ENCODE measurements around the gene MYOG. TPM values are rescaled to one million over a fixed set of nuclear protein-coding genes. Genes with fewer than 3 reads are reported as not detected.

MYOG gene
- total RNA-seq, 1 donor from 2014 or later: not detected

DNA sequence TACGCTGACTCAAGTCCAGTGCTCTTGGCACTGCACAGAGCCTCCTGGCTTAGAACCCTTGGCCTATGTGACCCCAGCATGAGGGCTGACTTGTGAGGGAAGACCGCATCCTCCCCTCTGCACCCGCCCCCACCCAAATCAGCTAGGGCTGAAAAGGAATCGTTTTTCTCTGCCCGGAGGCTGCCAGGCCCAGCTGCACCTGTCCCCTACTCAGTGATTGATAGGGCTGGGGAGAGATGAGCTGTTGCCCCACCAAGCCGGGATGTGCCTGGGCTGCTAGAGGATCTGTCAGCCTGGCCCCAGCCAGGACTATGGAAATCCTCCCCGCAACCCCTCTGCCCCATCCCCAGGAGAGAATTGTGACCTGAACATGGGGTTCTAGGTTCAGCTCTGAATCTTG lies 20.6 kb downstream of the MYOG start:
- H3K27me3 Mint-ChIP-seq (ENCODE audit: insufficient read depth): no peaks in the 10 kb centered on the region
- H3K9me3 Mint-ChIP-seq: no peaks in the 10 kb centered on the region
- DNase-seq (ENCODE audit: low spot score): no peak
- peaks cover 9% of the 10 kb centered on the region for H3K36me3 Mint-ChIP-seq (ENCODE audit: low read depth)
- no peak overlapping the region for H3K4me3 Mint-ChIP-seq
- no peaks in the 10 kb centered on the region for H3K4me1 Mint-ChIP-seq (ENCODE audit: low read depth)
- intact Hi-C loops (cut with micrococcal nuclease): no loop called here
- H3K27ac Mint-ChIP-seq: no peak overlapping the region

DNA sequence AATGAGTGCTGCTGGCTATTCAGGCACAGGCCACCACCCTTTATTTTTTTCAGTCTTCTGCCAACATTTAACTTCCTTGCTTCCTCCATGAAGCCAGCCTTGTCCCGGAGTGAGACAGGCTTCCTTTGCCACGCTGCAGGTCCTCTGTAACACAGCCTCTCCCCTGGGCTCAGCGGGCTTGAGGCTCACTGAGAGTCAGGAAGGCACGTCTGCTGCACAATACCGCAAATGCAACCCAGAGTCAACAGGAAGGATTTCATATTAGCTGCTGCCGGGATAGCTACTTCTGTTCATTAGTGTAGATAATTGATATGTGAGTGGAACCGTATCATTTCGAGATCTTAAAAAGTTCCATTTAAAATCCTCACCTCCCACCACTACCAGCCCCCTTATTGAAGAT lies 22.5 kb downstream of the MYOG start:
- Mint-ChIP-seq H3K9me3 (no peaks in the 10 kb centered on the region), H3K4me3 (no peak overlapping the region), H3K36me3 (ENCODE audit: low read depth) (peaks cover 9% of the 10 kb centered on the region), H3K27me3 (ENCODE audit: insufficient read depth) (no peaks in the 10 kb centered on the region), H3K4me1 (ENCODE audit: low read depth) (no peaks in the 10 kb centered on the region), H3K27ac (no peak overlapping the region)
- no peak for DNase-seq (ENCODE audit: low spot score)
- intact Hi-C loops (cut with micrococcal nuclease): no loop called here

DNA sequence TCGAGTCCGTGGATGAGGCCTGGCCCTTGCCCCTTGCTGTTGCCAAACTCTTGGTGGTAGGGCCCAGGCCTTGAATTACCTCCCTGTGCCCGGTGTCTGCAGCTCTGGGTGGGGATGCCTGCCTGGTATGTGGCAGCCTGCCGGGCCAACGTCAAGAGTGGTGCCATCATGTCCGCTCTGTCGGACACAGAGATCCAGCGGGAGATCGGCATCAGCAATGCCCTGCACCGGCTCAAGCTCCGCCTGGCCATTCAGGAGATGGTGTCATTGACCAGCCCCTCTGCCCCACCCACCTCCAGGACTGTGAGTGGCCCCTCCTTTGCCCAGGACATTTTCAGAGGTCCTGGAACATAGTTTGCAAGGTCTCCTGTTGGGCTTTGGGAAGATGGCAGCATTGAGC lies 25.7 kb downstream of the MYOG start:
- Mint-ChIP-seq H3K4me3 (no peak overlapping the region), H3K27ac (no peak overlapping the region), H3K27me3 (ENCODE audit: insufficient read depth) (no peaks in the 10 kb centered on the region), H3K36me3 (ENCODE audit: low read depth) (peaks cover 6% of the 10 kb centered on the region), H3K9me3 (no peaks in the 10 kb centered on the region), H3K4me1 (ENCODE audit: low read depth) (no peaks in the 10 kb centered on the region)
- no peak for DNase-seq (ENCODE audit: low spot score)
- intact Hi-C loops (cut with micrococcal nuclease): no loop called here

DNA sequence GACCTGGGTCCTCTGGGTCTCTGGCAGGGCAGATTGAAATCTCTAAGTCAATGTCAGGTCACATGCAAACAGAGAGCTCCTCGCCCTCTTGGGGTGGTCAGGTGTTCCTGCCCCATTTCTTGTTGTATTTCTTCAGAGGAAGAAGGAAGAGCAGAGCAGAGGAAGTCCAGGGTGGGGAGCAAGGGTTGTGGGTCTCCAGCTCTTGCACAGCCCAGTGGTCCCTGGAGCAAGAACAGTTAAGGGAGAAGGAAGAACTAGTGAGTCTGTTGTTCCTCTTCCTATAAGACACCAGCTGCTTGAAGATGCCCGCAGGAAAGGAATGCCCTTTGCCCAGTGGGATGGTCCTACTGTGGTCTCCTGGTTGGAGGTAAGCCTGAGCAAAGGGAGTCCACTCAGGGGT lies 26.3 kb downstream of the MYOG start:
- Mint-ChIP-seq H3K4me1 (ENCODE audit: low read depth) (no peaks in the 10 kb centered on the region), H3K27ac (no peak overlapping the region), H3K27me3 (ENCODE audit: insufficient read depth) (no peaks in the 10 kb centered on the region), H3K4me3 (no peak overlapping the region), H3K36me3 (ENCODE audit: low read depth) (peaks cover 6% of the 10 kb centered on the region), H3K9me3 (no peaks in the 10 kb centered on the region)
- intact Hi-C loops (cut with micrococcal nuclease): no loop called here
- DNase-seq (ENCODE audit: low spot score): no peak

DNA sequence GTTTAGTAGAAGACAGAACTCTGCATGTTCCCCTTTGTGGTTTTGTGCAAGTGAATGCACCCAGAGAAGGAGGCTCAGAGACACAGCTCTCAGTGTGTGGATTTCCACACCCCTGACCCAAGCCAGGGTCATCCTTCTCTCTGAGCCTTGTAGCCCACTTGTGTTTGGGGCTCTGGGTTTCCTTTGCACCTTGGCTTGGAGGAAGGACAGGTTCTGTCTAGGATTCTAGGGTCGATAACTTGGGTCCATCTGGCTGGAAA lies 27.2 kb downstream of the MYOG start:
- no peaks in the 10 kb centered on the region for H3K4me1 Mint-ChIP-seq (ENCODE audit: low read depth)
- intact Hi-C loops (cut with micrococcal nuclease): no loop called here
- H3K9me3 Mint-ChIP-seq: no peaks in the 10 kb centered on the region
- no peaks in the 10 kb centered on the region for H3K27me3 Mint-ChIP-seq (ENCODE audit: insufficient read depth)
- no peak overlapping the region for H3K27ac Mint-ChIP-seq
- DNase-seq (ENCODE audit: low spot score): no peak
- H3K4me3 Mint-ChIP-seq: no peak overlapping the region
- H3K36me3 Mint-ChIP-seq (ENCODE audit: low read depth): peaks cover 6% of the 10 kb centered on the region

DNA sequence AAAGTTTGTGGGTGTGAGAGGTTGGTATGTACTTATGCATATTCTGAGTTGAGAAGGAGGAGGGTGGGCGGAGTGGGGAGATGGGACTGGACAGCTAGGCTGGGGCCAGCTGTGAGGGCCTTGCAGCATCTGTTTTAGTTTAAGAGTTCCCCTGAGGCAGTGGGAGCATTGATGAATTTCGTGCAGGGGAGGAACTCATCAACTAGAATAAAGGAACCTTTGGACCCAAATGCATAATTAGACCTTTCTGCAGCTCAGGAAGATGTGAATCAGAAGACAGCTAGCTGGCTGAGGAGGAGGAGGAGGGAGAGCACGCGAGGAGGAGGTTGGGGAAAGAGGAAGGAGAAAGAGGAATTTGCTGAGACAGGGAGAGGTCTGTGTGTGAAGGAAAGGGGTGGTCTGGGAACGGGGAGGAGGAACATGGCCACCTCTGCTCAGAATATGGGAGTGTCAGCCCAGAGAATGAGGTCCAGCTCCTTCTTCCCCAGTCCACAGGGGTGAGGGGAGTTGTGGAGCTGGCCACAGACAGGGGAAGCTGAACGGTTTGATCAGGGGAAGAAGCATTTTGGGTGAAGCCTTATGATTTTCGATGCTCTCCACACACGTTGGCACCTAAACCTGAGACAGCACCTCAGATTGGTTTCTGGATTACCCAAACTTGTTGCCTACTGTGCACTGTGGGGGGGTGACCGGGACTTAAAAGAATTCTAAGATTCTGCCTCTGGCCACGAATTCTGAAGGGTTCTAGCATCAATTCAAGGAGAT lies 27.7 kb downstream of the MYOG start:
- Mint-ChIP-seq H3K9me3 (no peaks in the 10 kb centered on the region), H3K27ac (no peak overlapping the region), H3K36me3 (ENCODE audit: low read depth) (peaks cover 6% of the 10 kb centered on the region), H3K4me1 (ENCODE audit: low read depth) (no peaks in the 10 kb centered on the region), H3K27me3 (ENCODE audit: insufficient read depth) (no peaks in the 10 kb centered on the region), H3K4me3 (no peak overlapping the region)
- DNase-seq (ENCODE audit: low spot score): no peak
- intact Hi-C loops (cut with micrococcal nuclease): no loop called here

DNA sequence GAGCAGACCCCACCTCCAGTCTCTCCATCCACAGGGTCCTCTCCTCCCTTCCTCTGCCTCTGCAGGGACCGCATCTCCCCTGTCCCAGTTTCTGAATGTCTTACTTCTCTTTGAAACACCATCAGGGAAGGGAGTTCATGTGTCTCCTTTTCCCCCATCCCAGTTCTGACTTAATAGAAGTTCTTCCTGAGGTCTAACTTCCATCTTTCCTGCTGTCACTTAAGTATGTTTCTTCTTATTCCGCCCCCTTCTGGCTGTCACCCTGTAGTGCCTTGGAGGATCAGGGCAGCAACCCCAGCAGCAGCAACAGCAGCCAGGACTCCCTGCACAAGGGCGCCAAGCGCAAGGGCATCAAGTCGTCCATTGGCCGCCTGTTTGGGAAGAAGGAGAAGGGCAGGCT lies 29.3 kb downstream of the MYOG start:
- H3K27ac Mint-ChIP-seq: no peak overlapping the region
- H3K36me3 Mint-ChIP-seq (ENCODE audit: low read depth): peaks cover 6% of the 10 kb centered on the region
- no peak overlapping the region for H3K4me3 Mint-ChIP-seq
- no peak for DNase-seq (ENCODE audit: low spot score)
- no peaks in the 10 kb centered on the region for H3K9me3 Mint-ChIP-seq
- intact Hi-C loops (cut with micrococcal nuclease): no loop called here
- H3K27me3 Mint-ChIP-seq (ENCODE audit: insufficient read depth): no peaks in the 10 kb centered on the region
- H3K4me1 Mint-ChIP-seq (ENCODE audit: low read depth): no peaks in the 10 kb centered on the region

DNA sequence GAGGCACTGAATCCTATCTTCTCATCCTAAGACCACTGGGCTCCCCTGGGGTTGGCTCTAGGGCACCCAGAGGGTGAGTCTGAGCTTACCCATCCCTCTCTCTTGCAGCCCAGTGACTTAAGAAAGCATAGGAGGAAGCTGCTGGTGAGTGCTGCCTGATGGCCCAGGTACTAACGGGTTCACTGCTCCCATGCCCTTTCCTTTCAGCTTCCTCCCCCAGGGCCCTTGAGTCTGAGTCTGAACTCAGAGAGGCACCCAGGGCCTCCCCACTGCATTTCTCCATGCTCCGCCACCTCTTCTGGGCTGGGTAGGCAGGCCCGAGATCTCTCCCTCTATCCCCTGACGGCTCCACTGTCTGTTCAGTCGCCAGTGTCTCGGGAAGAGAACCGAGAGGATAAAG lies 29.8 kb downstream of the MYOG start:
- Mint-ChIP-seq H3K4me3 (no peak overlapping the region), H3K27ac (no peak overlapping the region), H3K36me3 (ENCODE audit: low read depth) (peaks cover 6% of the 10 kb centered on the region), H3K4me1 (ENCODE audit: low read depth) (no peaks in the 10 kb centered on the region), H3K27me3 (ENCODE audit: insufficient read depth) (no peaks in the 10 kb centered on the region), H3K9me3 (no peaks in the 10 kb centered on the region)
- no peak for DNase-seq (ENCODE audit: low spot score)
- intact Hi-C loops (cut with micrococcal nuclease): no loop called here

DNA sequence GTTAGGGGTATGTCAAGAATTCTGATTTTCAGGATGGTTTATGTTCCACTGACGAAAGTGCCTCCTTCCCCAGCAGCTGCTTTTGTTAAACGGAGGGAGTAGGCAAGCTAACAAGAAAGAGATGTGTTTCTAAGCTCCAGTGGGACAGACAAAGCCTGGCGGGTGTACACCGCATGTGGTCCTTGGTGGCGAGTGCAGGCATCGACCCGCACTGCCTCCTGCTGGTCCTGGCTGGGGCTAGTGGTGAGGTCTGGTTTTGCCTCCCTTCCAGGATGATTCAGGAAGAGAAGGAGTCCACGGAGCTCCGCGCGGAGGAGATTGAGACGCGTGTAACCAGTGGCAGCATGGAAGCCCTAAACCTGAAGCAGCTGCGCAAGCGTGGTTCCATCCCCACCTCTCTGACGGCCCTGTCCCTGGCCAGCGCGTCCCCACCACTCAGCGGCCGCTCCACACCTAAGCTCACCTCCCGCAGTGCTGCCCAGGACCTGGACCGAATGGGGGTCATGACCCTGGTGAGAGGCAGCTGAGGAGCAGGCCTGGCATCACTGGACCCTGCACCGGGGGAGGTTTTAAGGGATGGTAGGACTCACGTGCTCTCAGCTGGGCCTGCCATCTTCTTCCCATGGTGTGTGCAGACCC lies 30.5 kb downstream of the MYOG start:
- Mint-ChIP-seq H3K9me3 (no peaks in the 10 kb centered on the region), H3K4me3 (no peak overlapping the region), H3K4me1 (ENCODE audit: low read depth) (no peaks in the 10 kb centered on the region), H3K36me3 (ENCODE audit: low read depth) (peaks cover 6% of the 10 kb centered on the region), H3K27ac (no peak overlapping the region), H3K27me3 (ENCODE audit: insufficient read depth) (no peaks in the 10 kb centered on the region)
- intact Hi-C loops (cut with micrococcal nuclease): no loop called here
- DNase-seq (ENCODE audit: low spot score): no peak

DNA sequence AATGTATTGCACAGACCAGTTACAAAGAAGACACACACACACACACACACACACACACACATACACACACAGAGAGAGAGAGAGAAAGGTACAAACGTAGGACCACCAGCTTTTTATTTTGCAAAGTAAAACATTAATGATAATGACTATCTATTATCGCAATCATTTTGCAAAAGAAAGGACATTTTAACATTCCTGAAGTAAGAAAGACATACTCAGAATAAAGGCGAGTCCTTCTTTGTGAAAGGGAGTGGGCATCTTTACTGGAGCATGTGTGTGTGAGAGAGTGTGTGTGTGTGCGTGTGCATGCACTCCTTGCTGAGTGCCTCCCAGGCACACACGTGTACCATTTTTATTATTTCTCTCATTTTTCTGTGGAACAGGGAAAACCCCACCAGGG lies 31.2 kb downstream of the MYOG start:
- H3K4me3 Mint-ChIP-seq: no peak overlapping the region
- no peaks in the 10 kb centered on the region for H3K4me1 Mint-ChIP-seq (ENCODE audit: low read depth)
- no peaks in the 10 kb centered on the region for H3K27me3 Mint-ChIP-seq (ENCODE audit: insufficient read depth)
- peaks cover 6% of the 10 kb centered on the region for H3K36me3 Mint-ChIP-seq (ENCODE audit: low read depth)
- intact Hi-C loops (cut with micrococcal nuclease): no loop called here
- no peaks in the 10 kb centered on the region for H3K9me3 Mint-ChIP-seq
- no peak for DNase-seq (ENCODE audit: low spot score)
- H3K27ac Mint-ChIP-seq: no peak overlapping the region

DNA sequence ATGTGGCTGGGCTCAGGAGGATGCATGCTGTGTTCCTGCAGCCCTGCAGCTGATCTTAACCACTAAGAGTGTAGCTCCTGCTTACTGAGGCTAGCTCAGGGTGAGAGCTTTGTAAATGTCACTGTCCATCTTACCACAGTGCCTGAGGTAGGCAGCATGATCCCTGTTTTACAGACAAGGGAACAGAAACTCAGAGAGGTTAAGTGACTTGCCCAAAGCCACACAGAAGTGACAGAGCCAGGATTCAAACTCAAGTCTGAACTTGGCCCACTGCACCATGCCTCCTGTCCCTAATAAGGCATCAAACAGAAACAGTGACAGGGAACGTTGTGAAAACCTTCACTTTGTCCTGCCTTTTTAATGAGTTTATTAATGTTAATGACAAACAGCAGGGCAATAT lies 31.6 kb downstream of the MYOG start:
- no peak for DNase-seq (ENCODE audit: low spot score)
- no peak overlapping the region for H3K27ac Mint-ChIP-seq
- intact Hi-C loops (cut with micrococcal nuclease): no loop called here
- H3K4me1 Mint-ChIP-seq (ENCODE audit: low read depth): no peaks in the 10 kb centered on the region
- H3K4me3 Mint-ChIP-seq: no peak overlapping the region
- H3K27me3 Mint-ChIP-seq (ENCODE audit: insufficient read depth): no peaks in the 10 kb centered on the region
- peaks cover 4% of the 10 kb centered on the region for H3K36me3 Mint-ChIP-seq (ENCODE audit: low read depth)
- H3K9me3 Mint-ChIP-seq: no peaks in the 10 kb centered on the region

DNA sequence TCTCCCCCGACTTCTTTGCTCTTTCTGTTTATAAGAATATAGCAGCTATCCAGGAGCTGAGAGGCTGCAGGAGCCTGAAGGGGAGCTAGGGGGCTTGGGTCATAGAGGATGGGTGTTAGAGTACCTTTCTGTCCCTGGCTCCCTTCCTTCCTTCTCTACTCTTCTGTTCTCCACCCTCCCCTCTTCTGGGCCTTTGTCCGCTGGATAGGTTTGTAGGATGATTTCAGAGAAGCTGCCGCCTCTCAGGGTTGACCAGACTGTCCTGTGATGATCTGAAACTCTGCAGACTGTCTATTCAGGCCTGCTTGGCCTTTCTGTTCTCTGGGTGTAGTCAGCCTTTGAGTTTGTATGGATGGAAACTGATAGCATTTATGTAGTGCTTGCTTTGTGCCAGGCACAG lies 33.2 kb downstream of the MYOG start:
- Mint-ChIP-seq H3K36me3 (ENCODE audit: low read depth) (peaks cover 8% of the 10 kb centered on the region), H3K4me3 (no peak overlapping the region), H3K9me3 (no peaks in the 10 kb centered on the region), H3K27me3 (ENCODE audit: insufficient read depth) (no peaks in the 10 kb centered on the region), H3K27ac (no peak overlapping the region), H3K4me1 (ENCODE audit: low read depth) (no peaks in the 10 kb centered on the region)
- intact Hi-C loops (cut with micrococcal nuclease): no loop called here
- DNase-seq (ENCODE audit: low spot score): no peak

DNA sequence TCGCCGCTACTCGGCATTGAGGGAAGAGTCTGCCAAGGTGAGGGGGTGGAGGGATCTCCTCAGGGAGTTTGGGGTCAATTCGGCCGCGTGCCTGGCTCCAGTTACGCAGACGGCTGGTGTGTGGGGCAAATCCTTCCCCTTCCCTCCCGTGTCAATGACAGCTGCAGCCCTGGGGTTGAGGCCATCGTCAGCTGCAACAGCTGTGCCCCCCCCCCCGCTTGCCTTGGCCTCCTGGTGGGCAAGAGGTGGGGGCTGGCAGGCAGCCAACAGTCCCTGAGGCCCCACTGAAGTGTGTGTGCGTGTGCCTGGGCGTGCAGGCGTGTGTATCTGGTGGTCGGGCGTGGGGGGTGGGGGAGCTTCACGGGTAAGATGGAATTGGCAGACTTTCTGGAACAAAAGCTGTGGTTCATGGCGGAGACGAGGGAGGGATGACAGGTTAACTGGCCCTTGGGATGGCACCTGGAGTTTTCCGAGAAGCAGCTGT lies 33.9 kb downstream of the MYOG start:
- no peak overlapping the region for H3K27ac Mint-ChIP-seq
- intact Hi-C loops (cut with micrococcal nuclease): no loop called here
- H3K4me3 Mint-ChIP-seq: no peak overlapping the region
- no peaks in the 10 kb centered on the region for H3K9me3 Mint-ChIP-seq
- peaks cover 8% of the 10 kb centered on the region for H3K36me3 Mint-ChIP-seq (ENCODE audit: low read depth)
- peaks cover 6% of the 10 kb centered on the region for H3K4me1 Mint-ChIP-seq (ENCODE audit: low read depth)
- no peak for DNase-seq (ENCODE audit: low spot score)
- H3K27me3 Mint-ChIP-seq (ENCODE audit: insufficient read depth): no peaks in the 10 kb centered on the region

DNA sequence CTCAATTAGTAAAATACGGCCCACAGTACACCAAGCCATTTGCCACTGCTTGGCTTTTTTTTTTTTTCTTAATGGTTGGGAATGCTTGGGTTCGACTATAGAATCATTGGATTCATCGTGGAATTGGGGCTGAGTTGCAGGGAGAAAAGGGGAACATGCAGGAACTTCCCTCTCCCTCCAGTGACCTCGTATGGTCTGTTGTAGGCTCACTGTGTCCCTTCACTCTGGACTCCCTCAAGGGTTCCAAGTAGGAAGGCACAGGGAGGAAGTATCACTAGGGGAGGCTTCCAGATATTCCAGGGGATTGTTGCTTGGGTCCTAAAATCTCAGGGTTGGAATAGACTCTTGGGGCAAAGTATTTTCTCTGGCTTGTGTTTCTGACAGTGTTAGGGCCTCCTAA lies 35.0 kb downstream of the MYOG start:
- no peaks in the 10 kb centered on the region for H3K9me3 Mint-ChIP-seq
- H3K27ac Mint-ChIP-seq: no peak overlapping the region
- peaks cover 5% of the 10 kb centered on the region for H3K36me3 Mint-ChIP-seq (ENCODE audit: low read depth)
- H3K27me3 Mint-ChIP-seq (ENCODE audit: insufficient read depth): no peaks in the 10 kb centered on the region
- peaks cover 9% of the 10 kb centered on the region for H3K4me1 Mint-ChIP-seq (ENCODE audit: low read depth)
- no peak overlapping the region for H3K4me3 Mint-ChIP-seq
- no peak for DNase-seq (ENCODE audit: low spot score)
- intact Hi-C loops (cut with micrococcal nuclease): no loop called here

Data from activated T-helper 1 cell treated with anti-CD3 and anti-CD28 coated beads, Interleukin-12 subunit alpha, Interleukin-12 subunit beta, Interleukin-2, Interleukin-4 antibody, amounts not matched to agents 30 ng/mL and 10 ng/mL and 1 ng/mL, durations not matched to agents 14 hours and 24 hours and 36 hours (primary cell).